Ectodermal cell (in vitro differentiated cells): Measurements from ENCODE around the gene JMJD1C.

ENCODE experiments used
- H3K27ac ChIP-seq: 2 replicates; pipeline ENCODE4 v1.7.0; 2013; ENCODE audit warnings: mild to moderate bottlenecking, low read depth, low read length; ENCODE audit not compliant: insufficient read depth, poor library complexity, severe bottlenecking
- H3K27me3 ChIP-seq: 2 replicates; pipeline ENCODE4 v1.7.0; 2013; ENCODE audit warnings: mild to moderate bottlenecking, low read length; ENCODE audit not compliant: insufficient read depth, control insufficient read depth, poor library complexity, severe bottlenecking
- H3K36me3 ChIP-seq: one replicate; pipeline ENCODE4 v1.7.0; 2013; ENCODE audit warnings: low read length; ENCODE audit not compliant: control insufficient read depth, insufficient read depth
- H3K4me1 ChIP-seq: one replicate; pipeline ENCODE4 v1.7.0; 2013; ENCODE audit warnings: low read length; ENCODE audit not compliant: control insufficient read depth, insufficient read depth
- H3K4me3 ChIP-seq: 2 replicates; pipeline ENCODE4 v1.7.0; 2013; ENCODE audit warnings: low read depth, low read length, control low read depth; ENCODE audit not compliant: insufficient read depth
- H3K9me3 ChIP-seq: 2 replicates; pipeline ENCODE4 v1.7.0; 2013; ENCODE audit warnings: mild to moderate bottlenecking, low read length, moderate library complexity; ENCODE audit not compliant: control insufficient read depth
- WGBS, 2 experiments: methylation state at CpG; one replicate each; pipeline ENCODE4 v1.1.7; 2013; ENCODE audit warnings: missing lambda C conversion rate in 2 of 2; 5-methylcytosine and 5-hydroxymethylcytosine counted together

JMJD1C gene

GRCh38 chr10:63458177-63458576 lies 7.6 kb downstream of the JMJD1C start:
- no peaks in the 10 kb centered on the region for H3K27me3 ChIP-seq
- H3K27ac ChIP-seq, result no peak overlapping the region
- H3K4me3 ChIP-seq, result no peak overlapping the region
- H3K9me3 ChIP-seq, result no peaks in the 10 kb centered on the region
- WGBS, 2 experiments, result 91 to 98% methylated on average over 2 of the region's 2 CpGs
- H3K4me1 ChIP-seq, result no peaks in the 10 kb centered on the region
- no peaks in the 10 kb centered on the region for H3K36me3 ChIP-seq

DNA sequence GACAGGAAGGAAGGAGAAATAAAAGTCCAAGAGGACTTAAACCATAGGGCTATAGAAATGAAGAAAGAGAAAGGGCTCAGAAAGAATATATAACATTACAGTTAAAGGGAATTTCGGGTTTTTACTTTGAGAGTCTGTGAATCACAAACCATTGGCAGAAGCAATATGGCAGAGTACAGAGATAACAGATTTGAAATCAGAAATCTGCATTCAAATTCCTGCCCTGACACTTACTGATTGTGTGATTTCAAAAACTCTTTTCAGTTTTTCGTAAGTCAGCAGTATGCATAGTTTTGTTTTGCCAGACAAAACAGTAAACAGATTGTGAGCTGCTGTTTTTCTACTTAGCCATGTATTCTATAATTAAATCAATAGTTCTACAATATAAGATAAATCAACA lies 8.2 kb downstream of the JMJD1C start:
- 95 to 100% methylated on average over 2 of the region's 2 CpGs for WGBS, 2 experiments
- Histone ChIP-seq H3K27me3 (no peaks in the 10 kb centered on the region), H3K36me3 (no peaks in the 10 kb centered on the region), H3K4me3 (no peak overlapping the region), H3K4me1 (no peaks in the 10 kb centered on the region), H3K27ac (no peak overlapping the region), H3K9me3 (no peaks in the 10 kb centered on the region)

- WGBS, 2 experiments, result 77 to 81% methylated on average over 2 of the region's 2 CpGs
- Histone ChIP-seq H3K9me3 (no peaks in the 10 kb centered on the region), H3K4me3 (no peak overlapping the region), H3K27me3 (no peaks in the 10 kb centered on the region), H3K4me1 (no peaks in the 10 kb centered on the region), H3K36me3 (no peaks in the 10 kb centered on the region), H3K27ac (no peak overlapping the region)
These were observed 9.2 kb downstream of the JMJD1C start for GRCh38 chr10:63456437-63457210.

DNA sequence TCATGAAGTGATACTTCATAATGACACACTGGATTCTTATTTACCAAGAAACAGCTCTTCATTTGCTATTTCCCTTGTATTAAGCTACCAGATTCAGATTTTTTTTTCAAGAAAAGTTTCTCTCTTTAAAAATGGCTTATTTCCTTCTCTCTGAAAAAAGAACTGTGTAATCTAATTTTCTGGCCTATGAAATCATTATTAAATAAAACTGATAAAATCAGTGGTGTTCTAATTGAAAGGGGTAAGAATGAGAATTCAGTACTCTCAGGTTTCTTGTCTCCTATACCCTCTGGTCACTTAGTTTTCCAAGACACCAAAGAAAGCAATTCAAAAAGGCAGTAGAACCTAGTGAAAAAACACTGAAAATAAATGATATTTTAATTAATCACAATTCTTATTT lies 10.3 kb downstream of the JMJD1C start:
- no peaks in the 10 kb centered on the region for H3K9me3 ChIP-seq
- no peaks in the 10 kb centered on the region for H3K36me3 ChIP-seq
- no peaks in the 10 kb centered on the region for H3K27me3 ChIP-seq
- H3K4me1 ChIP-seq, result no peaks in the 10 kb centered on the region
- H3K27ac ChIP-seq, result no peak overlapping the region
- H3K4me3 ChIP-seq, result no peak overlapping the region

- H3K27me3 ChIP-seq, result no peaks in the 10 kb centered on the region
- no peaks in the 10 kb centered on the region for H3K4me1 ChIP-seq
- WGBS, 2 experiments, result 100% methylated on average over 2 of the region's 2 CpGs
- H3K36me3 ChIP-seq, result no peaks in the 10 kb centered on the region
- no peak overlapping the region for H3K27ac ChIP-seq
- H3K4me3 ChIP-seq, result no peak overlapping the region
- H3K9me3 ChIP-seq, result no peaks in the 10 kb centered on the region
These were observed 11.1 kb downstream of the JMJD1C start for GRCh38 chr10:63454631-63455030.

- Histone ChIP-seq H3K4me1 (no peaks in the 10 kb centered on the region), H3K27ac (no peak overlapping the region), H3K4me3 (no peak overlapping the region), H3K9me3 (no peaks in the 10 kb centered on the region), H3K27me3 (no peaks in the 10 kb centered on the region), H3K36me3 (no peaks in the 10 kb centered on the region)
These were observed 13.3 kb downstream of the JMJD1C start for GRCh38 chr10:63452524-63452923.

- H3K9me3 ChIP-seq, result no peaks in the 10 kb centered on the region
- peaks cover 5% of the 10 kb centered on the region for H3K4me1 ChIP-seq
- no peak overlapping the region for H3K4me3 ChIP-seq
- 93 to 100% methylated on average over 1 of the region's 1 CpG for WGBS, 2 experiments
- H3K36me3 ChIP-seq, result no peaks in the 10 kb centered on the region
- no peak overlapping the region for H3K27ac ChIP-seq
- no peaks in the 10 kb centered on the region for H3K27me3 ChIP-seq
These were observed 18.9 kb downstream of the JMJD1C start for GRCh38 chr10:63446716-63447440.

DNA sequence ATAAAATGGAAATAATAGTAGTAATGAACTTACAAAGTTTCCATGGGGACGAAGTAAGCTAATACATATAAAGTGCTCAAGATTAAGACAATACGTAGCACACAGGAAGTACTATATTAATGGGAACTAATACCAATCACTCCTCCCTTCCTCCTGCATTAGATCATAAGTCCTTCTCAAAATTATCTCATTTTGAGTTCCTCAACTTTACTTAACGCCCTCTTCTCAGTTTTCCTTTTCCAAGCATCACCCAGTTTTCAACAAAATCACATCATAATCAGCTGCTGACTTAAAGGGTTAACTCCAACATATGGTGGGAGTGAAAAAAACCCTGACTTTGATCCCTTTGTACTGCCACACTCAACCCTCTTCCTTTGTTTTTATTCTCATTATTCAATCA lies 24.4 kb downstream of the JMJD1C start:
- H3K4me3 ChIP-seq, result no peak overlapping the region
- no peaks in the 10 kb centered on the region for H3K36me3 ChIP-seq
- H3K4me1 ChIP-seq, result peaks cover 27% of the 10 kb centered on the region
- H3K9me3 ChIP-seq, result no peaks in the 10 kb centered on the region
- no peak overlapping the region for H3K27ac ChIP-seq
- H3K27me3 ChIP-seq, result no peaks in the 10 kb centered on the region
- 91 to 94% methylated on average over 3 of the region's 3 CpGs for WGBS, 2 experiments

DNA sequence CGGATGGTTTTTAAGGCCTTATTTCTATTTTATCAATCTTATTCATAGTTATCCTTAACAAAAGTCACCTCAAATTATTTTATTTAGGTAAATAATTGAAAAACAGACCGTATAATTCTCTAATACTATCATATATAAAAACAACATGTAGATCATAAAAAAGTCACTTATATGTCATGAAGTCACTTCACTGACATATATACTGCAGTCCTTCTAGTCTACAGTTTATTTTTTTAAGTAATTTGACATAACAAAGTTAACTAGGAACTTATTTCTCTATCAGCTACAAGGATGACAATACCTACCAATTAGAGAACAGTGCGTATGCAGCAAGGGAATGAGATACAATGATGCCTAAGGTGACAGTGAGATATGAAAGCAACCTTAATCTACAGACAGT lies 26.2 kb downstream of the JMJD1C start:
- H3K27me3 ChIP-seq, result no peaks in the 10 kb centered on the region
- peaks cover 27% of the 10 kb centered on the region for H3K4me1 ChIP-seq
- H3K9me3 ChIP-seq, result no peaks in the 10 kb centered on the region
- no peaks in the 10 kb centered on the region for H3K36me3 ChIP-seq
- H3K4me3 ChIP-seq, result no peak overlapping the region
- H3K27ac ChIP-seq, result no peak overlapping the region
- 100% methylated on average over 2 of the region's 3 CpGs; no CpG with 5 or more reads in 1 of the 2 experiments for WGBS, 2 experiments

- H3K9me3 ChIP-seq, result no peaks in the 10 kb centered on the region
These were observed 27.0 kb downstream of the JMJD1C start for GRCh38 chr10:63438506-63439498.

More at GRCh38 chr10:63438506-63439498, 27.0 kb downstream of the JMJD1C start:
- Histone ChIP-seq H3K4me1 (peaks cover 27% of the 10 kb centered on the region), H3K27ac (no peak overlapping the region), H3K36me3 (no peaks in the 10 kb centered on the region), H3K27me3 (no peaks in the 10 kb centered on the region), H3K4me3 (no peak overlapping the region)
- WGBS, 2 experiments, result 83 to 88% methylated on average over 6 to 8 of the region's 8 CpGs
